Measurements from ENCODE around the gene DGCR6L.
"Not testable (repeated sequence)": the region's sequence is repeated elsewhere in the genome, so short reads cannot be mapped to it uniquely, and the experiment has no call there.

DNA sequence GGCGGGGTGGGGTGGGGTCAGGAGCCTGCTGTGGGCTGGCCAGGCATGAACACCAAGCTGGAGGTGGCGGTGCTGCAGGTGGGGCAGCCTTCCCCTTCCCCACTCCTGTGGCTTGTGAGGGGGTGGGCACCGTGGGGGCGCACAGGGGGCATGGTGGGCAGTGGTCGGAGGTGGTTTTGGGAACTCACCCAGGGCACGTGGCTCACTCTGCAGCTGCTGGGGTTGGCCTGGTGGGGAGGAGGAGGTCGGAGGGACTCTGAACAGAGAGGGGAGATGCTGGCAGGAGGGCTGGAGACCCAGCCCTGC lies 16.7 kb downstream of the DGCR6L start:
- not testable (repeated sequence) for TF ChIP-seq POLR2AphosphoS5, GABPA (IDR thresholded peaks at IDR 0.05; ENCODE audit: low read depth)
- TF ChIP-seq, protein P1, sequence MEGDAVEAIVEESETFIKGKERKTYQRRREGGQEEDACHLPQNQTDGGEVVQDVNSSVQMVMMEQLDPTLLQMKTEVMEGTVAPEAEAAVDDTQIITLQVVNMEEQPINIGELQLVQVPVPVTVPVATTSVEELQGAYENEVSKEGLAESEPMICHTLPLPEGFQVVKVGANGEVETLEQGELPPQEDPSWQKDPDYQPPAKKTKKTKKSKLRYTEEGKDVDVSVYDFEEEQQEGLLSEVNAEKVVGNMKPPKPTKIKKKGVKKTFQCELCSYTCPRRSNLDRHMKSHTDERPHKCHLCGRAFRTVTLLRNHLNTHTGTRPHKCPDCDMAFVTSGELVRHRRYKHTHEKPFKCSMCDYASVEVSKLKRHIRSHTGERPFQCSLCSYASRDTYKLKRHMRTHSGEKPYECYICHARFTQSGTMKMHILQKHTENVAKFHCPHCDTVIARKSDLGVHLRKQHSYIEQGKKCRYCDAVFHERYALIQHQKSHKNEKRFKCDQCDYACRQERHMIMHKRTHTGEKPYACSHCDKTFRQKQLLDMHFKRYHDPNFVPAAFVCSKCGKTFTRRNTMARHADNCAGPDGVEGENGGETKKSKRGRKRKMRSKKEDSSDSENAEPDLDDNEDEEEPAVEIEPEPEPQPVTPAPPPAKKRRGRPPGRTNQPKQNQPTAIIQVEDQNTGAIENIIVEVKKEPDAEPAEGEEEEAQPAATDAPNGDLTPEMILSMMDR (IDR thresholded peaks at IDR 0.05; ENCODE audit: insufficient read depth, low read length), result not testable (repeated sequence)
- TF ChIP-seq, protein P2, sequence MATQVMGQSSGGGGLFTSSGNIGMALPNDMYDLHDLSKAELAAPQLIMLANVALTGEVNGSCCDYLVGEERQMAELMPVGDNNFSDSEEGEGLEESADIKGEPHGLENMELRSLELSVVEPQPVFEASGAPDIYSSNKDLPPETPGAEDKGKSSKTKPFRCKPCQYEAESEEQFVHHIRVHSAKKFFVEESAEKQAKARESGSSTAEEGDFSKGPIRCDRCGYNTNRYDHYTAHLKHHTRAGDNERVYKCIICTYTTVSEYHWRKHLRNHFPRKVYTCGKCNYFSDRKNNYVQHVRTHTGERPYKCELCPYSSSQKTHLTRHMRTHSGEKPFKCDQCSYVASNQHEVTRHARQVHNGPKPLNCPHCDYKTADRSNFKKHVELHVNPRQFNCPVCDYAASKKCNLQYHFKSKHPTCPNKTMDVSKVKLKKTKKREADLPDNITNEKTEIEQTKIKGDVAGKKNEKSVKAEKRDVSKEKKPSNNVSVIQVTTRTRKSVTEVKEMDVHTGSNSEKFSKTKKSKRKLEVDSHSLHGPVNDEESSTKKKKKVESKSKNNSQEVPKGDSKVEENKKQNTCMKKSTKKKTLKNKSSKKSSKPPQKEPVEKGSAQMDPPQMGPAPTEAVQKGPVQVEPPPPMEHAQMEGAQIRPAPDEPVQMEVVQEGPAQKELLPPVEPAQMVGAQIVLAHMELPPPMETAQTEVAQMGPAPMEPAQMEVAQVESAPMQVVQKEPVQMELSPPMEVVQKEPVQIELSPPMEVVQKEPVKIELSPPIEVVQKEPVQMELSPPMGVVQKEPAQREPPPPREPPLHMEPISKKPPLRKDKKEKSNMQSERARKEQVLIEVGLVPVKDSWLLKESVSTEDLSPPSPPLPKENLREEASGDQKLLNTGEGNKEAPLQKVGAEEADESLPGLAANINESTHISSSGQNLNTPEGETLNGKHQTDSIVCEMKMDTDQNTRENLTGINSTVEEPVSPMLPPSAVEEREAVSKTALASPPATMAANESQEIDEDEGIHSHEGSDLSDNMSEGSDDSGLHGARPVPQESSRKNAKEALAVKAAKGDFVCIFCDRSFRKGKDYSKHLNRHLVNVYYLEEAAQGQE (IDR thresholded peaks at IDR 0.05; ENCODE audit: insufficient replicate concordance, low read depth), result not testable (repeated sequence)

Data from HL-60 (cell line).